Smooth muscle cell (in vitro differentiated cells): Measurements from ENCODE around the gene CEP68. TPM values are rescaled to one million over a fixed set of nuclear protein-coding genes. Genes with fewer than 3 reads are reported as not detected.

ENCODE experiments used
- DNase-seq: peaks from one replicate; lab custom pipeline; 2025; ENCODE audit not compliant: unreplicated experiment; lab: John Stamatoyannopoulos, UW
- H2AFZ ChIP-seq: fragments of 200-600 bp; sonication (generic); 2 replicates; pipeline ENCODE4 v1.6.0; 2016; ENCODE audit warnings: antibody characterized with exemption, low read depth, mild to moderate bottlenecking
- H3F3A ChIP-seq: fragments of 200-600 bp; sonication (generic); 2 replicates; pipeline ENCODE4 v1.6.0; 2017; ENCODE audit warnings: antibody characterized with exemption, low read depth
- H3K27ac ChIP-seq: fragments of 200-600 bp; sonication (generic); 2 replicates; pipeline ENCODE4 v1.5.1; 2016; ENCODE audit warnings: low read depth, mild to moderate bottlenecking
- H3K27me3 ChIP-seq: fragments of 200-600 bp; sonication (generic); 2 replicates; pipeline ENCODE4 v1.6.1; 2016; ENCODE audit warnings: low read depth, mild to moderate bottlenecking
- H3K36me3 ChIP-seq: fragments of 200-600 bp; sonication (generic); 2 replicates; pipeline ENCODE4 v1.5.1; 2016; ENCODE audit warnings: low read depth
- H3K4me1 ChIP-seq: fragments of 200-600 bp; sonication (generic); 2 replicates; pipeline ENCODE4 v1.5.1; 2016; ENCODE audit warnings: low read depth
- H3K4me2 ChIP-seq: fragments of 200-600 bp; sonication (generic); 2 replicates; pipeline ENCODE4 v1.6.0; 2016; ENCODE audit warnings: mild to moderate bottlenecking
- H3K4me3 ChIP-seq: fragments of 200-600 bp; sonication (generic); 2 replicates; pipeline ENCODE4 v1.5.1; 2016; ENCODE audit warnings: mild to moderate bottlenecking
- H3K79me2 ChIP-seq: fragments of 200-600 bp; sonication (generic); 2 replicates; pipeline ENCODE4 v1.6.0; 2016; ENCODE audit warnings: low read depth, mild to moderate bottlenecking
- H3K9ac ChIP-seq: fragments of 200-600 bp; sonication (generic); 2 replicates; pipeline ENCODE4 v1.6.0; 2016; ENCODE audit warnings: low read depth
- H3K9me3 ChIP-seq: fragments of 200-600 bp; sonication (generic); replicated peaks from 2 replicates; pipeline ENCODE4 v1.5.1; 2016; ENCODE audit warnings: low read depth
- H4K20me1 ChIP-seq: fragments of 200-600 bp; sonication (generic); 2 replicates; pipeline ENCODE4 v1.6.0; 2016; ENCODE audit warnings: low read depth
- WGBS: methylation state at CpG from one replicate; pipeline ENCODE4 v1.1.7; 2016; ENCODE audit warnings: low lambda C conversion rate; 5-methylcytosine and 5-hydroxymethylcytosine counted together
- polyA plus RNA-seq: library from polyadenylated mRNA; unstranded; fragments of >200 nt; fragmentation: Nextera tagmentation; extraction: Ambion mirVana; gene quantifications from 2 replicates; pipeline ENCODE4 v1.2.1, GENCODE V29; 2016
- total RNA-seq: library from RNA; depleted of rRNA; stranded (reverse); fragments of >200 nt; gene quantifications from 2 replicates; pipeline ENCODE4 v1.2.3, GENCODE V29; 2014
- TF ChIP-seq, protein P1 (sequence below): fragments of 200-600 bp; sonication (generic); IDR thresholded peaks from 2 replicates; pipeline ENCODE4 v1.5.1; 2017; ENCODE audit warnings: borderline replicate concordance, mild to moderate bottlenecking, antibody characterized with exemption; ENCODE audit not compliant: insufficient read depth, poor library complexity, severe bottlenecking

CEP68 gene
- total and polyA plus RNA-seq, 2 experiments from 2014 or later = 3.2 to 12.8 TPM

GRCh38 chr2:65064728-65065552, 8.7 kb downstream of the CEP68 start:
- Histone ChIP-seq H3K27me3 (no peaks in the 10 kb centered on the region), H3K79me2 (peaks cover 29% of the 10 kb centered on the region), H3K4me1 (peaks cover 16% of the 10 kb centered on the region), H3K9ac (no peak overlapping the region), H2AFZ (no peak overlapping the region), H4K20me1 (peaks cover 92% of the 10 kb centered on the region), H3K27ac (peak overlapping the region; percentile 73), H3K36me3 (no peaks in the 10 kb centered on the region), H3K4me2 (peak overlapping the region; percentile 64), H3F3A (peaks cover 11% of the 10 kb centered on the region), H3K4me3 (no peak overlapping the region), H3K9me3 (no peaks in the 10 kb centered on the region)
- 54% methylated on average over 14 of the region's 14 CpGs for WGBS
- DNase-seq = no peak
- TF ChIP-seq, protein P1, sequence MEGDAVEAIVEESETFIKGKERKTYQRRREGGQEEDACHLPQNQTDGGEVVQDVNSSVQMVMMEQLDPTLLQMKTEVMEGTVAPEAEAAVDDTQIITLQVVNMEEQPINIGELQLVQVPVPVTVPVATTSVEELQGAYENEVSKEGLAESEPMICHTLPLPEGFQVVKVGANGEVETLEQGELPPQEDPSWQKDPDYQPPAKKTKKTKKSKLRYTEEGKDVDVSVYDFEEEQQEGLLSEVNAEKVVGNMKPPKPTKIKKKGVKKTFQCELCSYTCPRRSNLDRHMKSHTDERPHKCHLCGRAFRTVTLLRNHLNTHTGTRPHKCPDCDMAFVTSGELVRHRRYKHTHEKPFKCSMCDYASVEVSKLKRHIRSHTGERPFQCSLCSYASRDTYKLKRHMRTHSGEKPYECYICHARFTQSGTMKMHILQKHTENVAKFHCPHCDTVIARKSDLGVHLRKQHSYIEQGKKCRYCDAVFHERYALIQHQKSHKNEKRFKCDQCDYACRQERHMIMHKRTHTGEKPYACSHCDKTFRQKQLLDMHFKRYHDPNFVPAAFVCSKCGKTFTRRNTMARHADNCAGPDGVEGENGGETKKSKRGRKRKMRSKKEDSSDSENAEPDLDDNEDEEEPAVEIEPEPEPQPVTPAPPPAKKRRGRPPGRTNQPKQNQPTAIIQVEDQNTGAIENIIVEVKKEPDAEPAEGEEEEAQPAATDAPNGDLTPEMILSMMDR = peak; percentile 53

DNA sequence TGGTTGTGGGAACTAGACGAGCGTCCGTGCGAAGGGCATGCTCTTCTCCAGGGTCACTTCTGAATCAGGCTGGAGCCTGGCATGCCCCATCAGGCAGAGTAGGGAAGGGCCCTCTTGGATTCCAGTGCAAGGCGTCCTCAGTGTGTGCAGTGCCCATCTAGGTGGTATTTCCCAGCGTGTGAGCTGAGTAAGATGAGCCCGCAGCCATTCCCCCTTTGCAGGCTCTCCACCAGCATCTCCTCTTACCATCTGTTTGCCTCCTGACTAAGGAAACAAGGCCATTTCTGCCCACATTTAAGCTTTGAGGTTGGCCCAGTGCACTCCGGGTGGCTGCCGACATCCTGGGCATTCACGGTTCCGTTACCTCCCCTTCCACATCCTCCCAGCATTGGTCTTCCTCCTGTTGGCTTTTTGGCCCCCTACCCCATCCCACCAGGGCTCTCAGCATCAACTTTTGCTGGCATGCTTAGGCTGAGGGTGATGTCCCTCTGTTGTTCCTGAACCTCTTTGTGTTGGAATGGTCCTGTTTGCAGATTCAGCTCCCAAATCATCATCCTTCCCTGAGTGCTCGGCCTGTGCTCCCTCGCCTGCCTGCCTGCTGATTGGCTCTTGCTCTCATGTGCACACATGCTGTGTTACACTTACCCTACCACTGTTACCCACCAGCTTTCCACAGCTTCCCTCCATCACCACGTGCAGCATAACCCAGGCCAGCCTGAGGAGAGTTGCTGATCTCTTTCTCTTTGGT, 11.8 kb downstream of the CEP68 start:
- Histone ChIP-seq H3K27ac (no peak overlapping the region), H3K4me3 (no peak overlapping the region), H3K4me2 (no peak overlapping the region), H3K9ac (no peak overlapping the region), H3K36me3 (no peaks in the 10 kb centered on the region), H3K27me3 (no peaks in the 10 kb centered on the region), H3K4me1 (peaks cover 13% of the 10 kb centered on the region), H4K20me1 (peaks cover 78% of the 10 kb centered on the region), H3K79me2 (peaks cover 12% of the 10 kb centered on the region), H3K9me3 (no peaks in the 10 kb centered on the region), H2AFZ (no peak overlapping the region), H3F3A (peaks cover 22% of the 10 kb centered on the region)
- 94% methylated on average over 14 of the region's 14 CpGs for WGBS
- no peak for DNase-seq
- TF ChIP-seq, protein P1 = no peak

- Histone ChIP-seq H3K4me3 (no peak overlapping the region), H4K20me1 (peaks cover 69% of the 10 kb centered on the region), H3K79me2 (peaks cover 12% of the 10 kb centered on the region), H3F3A (peaks cover 22% of the 10 kb centered on the region), H3K27me3 (no peaks in the 10 kb centered on the region), H3K36me3 (no peaks in the 10 kb centered on the region), H3K9me3 (no peaks in the 10 kb centered on the region), H3K4me1 (peaks cover 11% of the 10 kb centered on the region), H3K4me2 (no peak overlapping the region), H3K27ac (peak overlapping the region; percentile 53), H3K9ac (no peak overlapping the region), H2AFZ (no peak overlapping the region)
- DNase-seq = no peak
- WGBS = 90% methylated on average over 6 of the region's 6 CpGs
- TF ChIP-seq, protein P1 = no peak
These were observed 13.2 kb downstream of the CEP68 start for GRCh38 chr2:65069439-65069824.
